Endodermal cell (in vitro differentiated cells): Measurements from ENCODE around the gene TTC7B. TPM values are rescaled to one million over a fixed set of nuclear protein-coding genes. Genes with fewer than 3 reads are reported as not detected.

Source experiments
- DNase-seq: peaks from one replicate; pipeline ENCODE4 v3.0.0-alpha.2; 2017
- H3K27ac ChIP-seq: 2 replicates; pipeline ENCODE4 v1.5.1; 2013; ENCODE audit warnings: mild to moderate bottlenecking, low read depth, low read length, moderate library complexity
- H3K27me3 ChIP-seq: 2 replicates; pipeline ENCODE4 v1.6.1; 2013; ENCODE audit warnings: mild to moderate bottlenecking, low read length, moderate library complexity; ENCODE audit not compliant: insufficient read depth, control insufficient read depth, poor library complexity, severe bottlenecking
- H3K36me3 ChIP-seq: 2 replicates; pipeline ENCODE4 v1.7.0; 2013; ENCODE audit warnings: mild to moderate bottlenecking, low read length, moderate library complexity; ENCODE audit not compliant: control insufficient read depth, insufficient read depth
- H3K4me1 ChIP-seq: one replicate; pipeline ENCODE4 v1.7.0; 2013; ENCODE audit warnings: low read length; ENCODE audit not compliant: control insufficient read depth, insufficient read depth
- H3K4me3 ChIP-seq: 2 replicates; pipeline ENCODE4 v1.5.1; 2013; ENCODE audit warnings: mild to moderate bottlenecking, low read length, moderate library complexity
- H3K9ac ChIP-seq: 2 replicates; pipeline ENCODE4 v1.6.1; 2013; ENCODE audit warnings: mild to moderate bottlenecking, low read length, moderate library complexity; ENCODE audit not compliant: poor library complexity, severe bottlenecking; ENCODE audit errors: extremely low read depth
- H3K9me3 ChIP-seq: 2 replicates; pipeline ENCODE4 v1.6.1; 2013; ENCODE audit warnings: mild to moderate bottlenecking, low read length, moderate library complexity; ENCODE audit not compliant: control insufficient read depth
- H3K27ac Mint-ChIP-seq: 2 replicates; pipeline ENCODE4 v1.8.0; 2020; ENCODE audit warnings: mixed read lengths
- H3K27me3 Mint-ChIP-seq: 2 replicates; pipeline ENCODE4 v1.8.0; 2021; ENCODE audit warnings: mild to moderate bottlenecking, mixed read lengths; ENCODE audit not compliant: insufficient read depth
- H3K36me3 Mint-ChIP-seq: 2 replicates; pipeline ENCODE4 v1.8.0; 2020; ENCODE audit warnings: low read depth, mixed read lengths
- H3K4me1 Mint-ChIP-seq: 2 replicates; pipeline ENCODE4 v1.8.0; 2020; ENCODE audit warnings: mixed read lengths
- H3K4me3 Mint-ChIP-seq: 2 replicates; pipeline ENCODE4 v1.8.0; 2020; ENCODE audit warnings: mild to moderate bottlenecking, moderate library complexity, mixed read lengths
- H3K9me3 Mint-ChIP-seq: 2 replicates; pipeline ENCODE4 v1.8.0; 2020; ENCODE audit warnings: mild to moderate bottlenecking, mixed read lengths
- WGBS, 2 experiments: methylation state at CpG; one replicate each; pipeline versions ENCODE4 v1.1.5 to v1.1.7; 2013; ENCODE audit warnings: missing lambda C conversion rate in 2 of 2, mixed read lengths in 1 of 2; ENCODE audit not compliant: insufficient coverage in 1 of 2, insufficient read length in 1 of 2; 5-methylcytosine and 5-hydroxymethylcytosine counted together
- total RNA-seq, 2 donors: library from RNA; stranded (reverse); fragmentation: NEBNext Ultra II Directional in 1 of 2; extraction: Animal tissue kit (Norgen Biotek cat#: 25700) in 1 of 2; gene quantifications; 2 replicates in 1 of 2; 3 replicates in 1 of 2; pipeline ENCODE4 v1.2.1, GENCODE V29; 2021
- TF ChIP-seq, protein P1 (sequence below): fragments of 200-600 bp; sonication (generic); conservative IDR thresholded peaks from 2 replicates; pipeline ENCODE4 v1.5.0; 2021; ENCODE audit warnings: antibody characterized with exemption, mild to moderate bottlenecking

The TTC7B gene
- total RNA-seq, 2 donors from 2014 or later, result 51.3 to 62.6 TPM

DNA sequence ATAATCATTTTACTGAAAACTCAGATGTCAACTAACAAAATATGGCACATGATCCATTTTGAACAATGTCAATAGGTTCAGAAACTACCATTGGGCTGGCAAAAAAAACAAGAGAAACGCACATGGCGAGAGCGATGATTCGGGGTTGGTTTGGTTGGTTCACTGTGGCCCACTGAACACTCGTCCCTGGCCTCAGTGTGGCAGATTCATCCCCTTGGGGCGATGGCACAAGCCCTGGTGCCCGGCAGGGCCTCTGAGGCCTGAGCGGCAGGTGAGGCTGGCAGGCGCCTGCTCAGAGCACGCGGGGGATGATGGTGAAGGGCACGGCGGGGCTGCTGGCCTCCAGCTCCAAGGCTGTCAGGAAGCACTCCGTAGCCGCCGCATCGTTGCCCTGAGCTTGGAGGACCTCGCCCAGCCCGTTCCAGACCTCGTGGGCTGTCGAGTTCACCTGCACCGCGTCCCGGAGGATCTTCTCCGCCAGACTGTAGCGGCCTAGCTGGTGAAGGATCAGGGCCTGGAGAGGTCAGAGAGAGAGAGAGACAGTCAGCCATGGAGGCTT, 275.1 kb downstream of the TTC7B start:
- H3K27me3 Mint-ChIP-seq, result no peaks in the 10 kb centered on the region
- peaks cover under 1% of the 10 kb centered on the region for H3K4me1 Mint-ChIP-seq
- WGBS, 2 experiments, result 94 to 98% methylated on average over 24 to 26 of the region's 26 CpGs
- H3K36me3 Mint-ChIP-seq, result peaks cover 9% of the 10 kb centered on the region
- H3K27ac Mint-ChIP-seq, result no peak overlapping the region
- DNase-seq, result no peak
- TF ChIP-seq, protein P1, sequence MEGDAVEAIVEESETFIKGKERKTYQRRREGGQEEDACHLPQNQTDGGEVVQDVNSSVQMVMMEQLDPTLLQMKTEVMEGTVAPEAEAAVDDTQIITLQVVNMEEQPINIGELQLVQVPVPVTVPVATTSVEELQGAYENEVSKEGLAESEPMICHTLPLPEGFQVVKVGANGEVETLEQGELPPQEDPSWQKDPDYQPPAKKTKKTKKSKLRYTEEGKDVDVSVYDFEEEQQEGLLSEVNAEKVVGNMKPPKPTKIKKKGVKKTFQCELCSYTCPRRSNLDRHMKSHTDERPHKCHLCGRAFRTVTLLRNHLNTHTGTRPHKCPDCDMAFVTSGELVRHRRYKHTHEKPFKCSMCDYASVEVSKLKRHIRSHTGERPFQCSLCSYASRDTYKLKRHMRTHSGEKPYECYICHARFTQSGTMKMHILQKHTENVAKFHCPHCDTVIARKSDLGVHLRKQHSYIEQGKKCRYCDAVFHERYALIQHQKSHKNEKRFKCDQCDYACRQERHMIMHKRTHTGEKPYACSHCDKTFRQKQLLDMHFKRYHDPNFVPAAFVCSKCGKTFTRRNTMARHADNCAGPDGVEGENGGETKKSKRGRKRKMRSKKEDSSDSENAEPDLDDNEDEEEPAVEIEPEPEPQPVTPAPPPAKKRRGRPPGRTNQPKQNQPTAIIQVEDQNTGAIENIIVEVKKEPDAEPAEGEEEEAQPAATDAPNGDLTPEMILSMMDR, result no peak
- H3K36me3 ChIP-seq, result no peaks in the 10 kb centered on the region
- no peaks in the 10 kb centered on the region for H3K27me3 ChIP-seq
- H3K9me3 Mint-ChIP-seq, result no peaks in the 10 kb centered on the region
- no peaks in the 10 kb centered on the region for H3K9me3 ChIP-seq
- no peak overlapping the region for H3K27ac ChIP-seq
- H3K4me1 ChIP-seq, result no peaks in the 10 kb centered on the region
- H3K4me3 ChIP-seq, result no peak overlapping the region
- H3K9ac ChIP-seq, result no peak overlapping the region
- H3K4me3 Mint-ChIP-seq, result no peak overlapping the region

DNA sequence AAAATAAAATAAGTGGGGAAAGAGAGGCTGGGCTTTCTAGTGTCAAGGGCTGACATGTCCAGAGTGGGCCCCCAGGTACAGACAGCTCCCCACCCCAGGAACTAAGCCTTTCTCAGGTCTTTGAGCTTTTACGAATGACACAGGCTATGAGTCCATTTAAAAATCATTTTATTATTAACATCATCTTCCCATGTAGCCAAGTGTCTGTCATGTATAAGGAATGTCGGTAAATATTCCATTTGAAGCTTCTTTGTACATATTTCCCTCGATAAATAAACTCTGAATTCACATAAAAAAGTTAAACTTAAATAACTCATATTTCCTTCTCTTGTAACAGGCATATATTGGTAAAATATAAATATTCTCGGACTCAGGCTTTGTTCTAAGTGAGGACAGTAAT, 275.8 kb downstream of the TTC7B start:
- Mint-ChIP-seq H3K27ac (no peak overlapping the region), H3K4me3 (no peak overlapping the region), H3K9me3 (no peaks in the 10 kb centered on the region), H3K27me3 (no peaks in the 10 kb centered on the region), H3K4me1 (peaks cover 1% of the 10 kb centered on the region), H3K36me3 (peaks cover 9% of the 10 kb centered on the region)
- no peak overlapping the region for H3K27ac ChIP-seq
- H3K4me1 ChIP-seq, result no peaks in the 10 kb centered on the region
- H3K36me3 ChIP-seq, result no peaks in the 10 kb centered on the region
- H3K9me3 ChIP-seq, result no peaks in the 10 kb centered on the region
- no peak for DNase-seq
- 91 to 92% methylated on average over 2 to 4 of the region's 4 CpGs for WGBS, 2 experiments
- TF ChIP-seq, protein P1, result no peak
- H3K4me3 ChIP-seq, result no peak overlapping the region
- H3K27me3 ChIP-seq, result no peaks in the 10 kb centered on the region
- H3K9ac ChIP-seq, result no peak overlapping the region

DNA sequence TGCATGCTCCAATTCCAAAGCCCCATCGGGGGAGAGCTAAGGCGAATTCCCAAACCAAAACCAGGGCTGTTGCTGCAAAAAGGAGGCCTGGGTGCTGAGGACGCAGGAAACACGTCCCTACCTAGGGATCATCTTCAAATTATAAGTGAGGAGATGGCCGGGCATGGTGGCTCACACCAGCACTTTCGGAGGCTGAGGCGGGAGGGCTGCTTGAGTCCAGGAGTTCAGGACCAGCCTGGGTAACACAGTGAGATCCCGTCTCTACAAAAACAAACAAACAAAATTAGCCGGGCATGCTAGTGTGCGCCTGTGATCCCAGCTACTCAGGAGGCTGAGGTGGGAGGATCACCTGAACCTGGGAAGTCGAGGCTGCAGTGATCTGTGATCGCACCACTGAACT, 276.2 kb downstream of the TTC7B start:
- H3K4me1 ChIP-seq, result no peaks in the 10 kb centered on the region
- 92 to 95% methylated on average over 11 to 12 of the region's 12 CpGs for WGBS, 2 experiments
- no peak overlapping the region for H3K9ac ChIP-seq
- peaks cover 9% of the 10 kb centered on the region for H3K36me3 Mint-ChIP-seq
- no peak for DNase-seq
- no peaks in the 10 kb centered on the region for H3K36me3 ChIP-seq
- peaks cover 3% of the 10 kb centered on the region for H3K4me1 Mint-ChIP-seq
- no peak overlapping the region for H3K4me3 Mint-ChIP-seq
- H3K27ac ChIP-seq, result no peak overlapping the region
- no peaks in the 10 kb centered on the region for H3K9me3 Mint-ChIP-seq
- H3K9me3 ChIP-seq, result no peaks in the 10 kb centered on the region
- no peak overlapping the region for H3K27ac Mint-ChIP-seq
- no peaks in the 10 kb centered on the region for H3K27me3 ChIP-seq
- no peak overlapping the region for H3K4me3 ChIP-seq
- H3K27me3 Mint-ChIP-seq, result no peaks in the 10 kb centered on the region
- TF ChIP-seq, protein P1, result no peak
